ENCODE results near the gene PTGES3.
"Not testable (repeated sequence)": the region's sequence is repeated elsewhere in the genome, so short reads cannot be mapped to it uniquely, and the experiment has no call there.

PTGES3 gene

DNA sequence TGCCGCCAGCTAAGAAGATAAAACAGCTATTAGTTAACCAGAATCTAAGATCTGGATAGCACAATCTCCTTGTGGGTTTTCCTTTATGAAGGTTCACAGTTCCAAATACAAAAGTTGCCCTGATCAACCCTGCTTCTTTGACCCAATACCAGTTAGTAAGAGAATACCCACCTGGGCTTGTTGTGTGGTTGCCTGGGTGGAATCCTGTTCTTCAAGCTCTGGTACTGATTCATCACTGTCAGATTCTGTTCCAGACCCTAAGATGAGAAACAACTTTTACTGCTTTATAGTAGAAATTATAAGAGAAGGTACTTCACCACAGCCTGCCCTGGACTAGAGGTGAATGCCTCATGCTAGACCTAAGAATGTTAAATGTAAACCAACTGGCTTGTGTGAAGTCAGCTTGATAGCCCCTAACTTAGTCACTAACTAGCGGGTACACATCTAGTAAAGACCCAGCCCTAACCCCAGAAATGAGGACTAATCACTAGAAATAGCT lies 26.4 kb upstream of the PTGES3 start:
- Histone ChIP-seq H3F3A (ENCODE audit: low read depth) (peaks cover 4% of the 10 kb centered on the region), H3K9me3 (ENCODE audit: insufficient read depth, low read depth, low read length) (no peaks in the 10 kb centered on the region), H3K4me2 (ENCODE audit: low read depth, low read length, poor library complexity, severe bottlenecking) (no peak overlapping the region), H2AFZ (ENCODE audit: low read length) (no peak overlapping the region), H3K4me3 (ENCODE audit: low read length, poor library complexity, severe bottlenecking) (no peak overlapping the region), H3K79me2 (ENCODE audit: insufficient read depth, low read length) (peaks cover 51% of the 10 kb centered on the region), H3K4me1 (ENCODE audit: insufficient read depth, low read length, poor library complexity, severe bottlenecking) (peaks cover 16% of the 10 kb centered on the region), H3K36me3 (ENCODE audit: insufficient read depth, low read length) (peaks cover 64% of the 10 kb centered on the region), H3K9me2 (replicated peaks; ENCODE audit: low read depth, low read length) (no peaks in the 10 kb centered on the region), H3K27me3 (ENCODE audit: insufficient read depth, low read length, poor library complexity, severe bottlenecking) (no peaks in the 10 kb centered on the region), H4K20me1 (ENCODE audit: insufficient read depth, low read length, poor library complexity, severe bottlenecking) (peaks cover 61% of the 10 kb centered on the region), H3K9ac (ENCODE audit: low read depth, low read length, poor library complexity, severe bottlenecking) (no peak overlapping the region)
- TF ChIP-seq, protein P1, sequence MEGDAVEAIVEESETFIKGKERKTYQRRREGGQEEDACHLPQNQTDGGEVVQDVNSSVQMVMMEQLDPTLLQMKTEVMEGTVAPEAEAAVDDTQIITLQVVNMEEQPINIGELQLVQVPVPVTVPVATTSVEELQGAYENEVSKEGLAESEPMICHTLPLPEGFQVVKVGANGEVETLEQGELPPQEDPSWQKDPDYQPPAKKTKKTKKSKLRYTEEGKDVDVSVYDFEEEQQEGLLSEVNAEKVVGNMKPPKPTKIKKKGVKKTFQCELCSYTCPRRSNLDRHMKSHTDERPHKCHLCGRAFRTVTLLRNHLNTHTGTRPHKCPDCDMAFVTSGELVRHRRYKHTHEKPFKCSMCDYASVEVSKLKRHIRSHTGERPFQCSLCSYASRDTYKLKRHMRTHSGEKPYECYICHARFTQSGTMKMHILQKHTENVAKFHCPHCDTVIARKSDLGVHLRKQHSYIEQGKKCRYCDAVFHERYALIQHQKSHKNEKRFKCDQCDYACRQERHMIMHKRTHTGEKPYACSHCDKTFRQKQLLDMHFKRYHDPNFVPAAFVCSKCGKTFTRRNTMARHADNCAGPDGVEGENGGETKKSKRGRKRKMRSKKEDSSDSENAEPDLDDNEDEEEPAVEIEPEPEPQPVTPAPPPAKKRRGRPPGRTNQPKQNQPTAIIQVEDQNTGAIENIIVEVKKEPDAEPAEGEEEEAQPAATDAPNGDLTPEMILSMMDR (conservative IDR thresholded peaks at IDR 0.05; ENCODE audit: low read length), result no peak
- TF ChIP-seq EZH2phosphoT487 (IDR thresholded peaks at IDR 0.05; ENCODE audit: borderline replicate concordance), result no peak

DNA sequence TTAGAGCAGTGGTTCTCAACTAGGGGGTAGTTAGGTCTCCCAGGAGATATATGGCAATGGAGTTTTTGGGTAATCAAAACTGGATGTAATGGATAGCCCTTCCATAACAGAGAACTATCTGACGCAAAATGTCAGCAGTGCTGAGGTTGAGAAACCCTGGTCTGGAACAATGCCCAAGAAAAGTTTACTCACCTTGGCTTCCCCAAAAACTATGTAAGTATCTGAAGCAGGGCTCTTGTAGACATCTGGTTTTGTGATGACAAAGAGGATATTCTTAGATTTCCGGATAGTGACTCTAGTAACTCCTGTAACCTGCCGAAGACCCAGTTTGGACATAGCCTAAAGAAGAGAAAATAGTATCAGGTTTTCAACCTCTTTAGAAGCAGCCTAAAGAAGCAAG lies 25.3 kb upstream of the PTGES3 start:
- peaks cover 40% of the 10 kb centered on the region for H3K79me2 ChIP-seq (ENCODE audit: insufficient read depth, low read length)

DNA sequence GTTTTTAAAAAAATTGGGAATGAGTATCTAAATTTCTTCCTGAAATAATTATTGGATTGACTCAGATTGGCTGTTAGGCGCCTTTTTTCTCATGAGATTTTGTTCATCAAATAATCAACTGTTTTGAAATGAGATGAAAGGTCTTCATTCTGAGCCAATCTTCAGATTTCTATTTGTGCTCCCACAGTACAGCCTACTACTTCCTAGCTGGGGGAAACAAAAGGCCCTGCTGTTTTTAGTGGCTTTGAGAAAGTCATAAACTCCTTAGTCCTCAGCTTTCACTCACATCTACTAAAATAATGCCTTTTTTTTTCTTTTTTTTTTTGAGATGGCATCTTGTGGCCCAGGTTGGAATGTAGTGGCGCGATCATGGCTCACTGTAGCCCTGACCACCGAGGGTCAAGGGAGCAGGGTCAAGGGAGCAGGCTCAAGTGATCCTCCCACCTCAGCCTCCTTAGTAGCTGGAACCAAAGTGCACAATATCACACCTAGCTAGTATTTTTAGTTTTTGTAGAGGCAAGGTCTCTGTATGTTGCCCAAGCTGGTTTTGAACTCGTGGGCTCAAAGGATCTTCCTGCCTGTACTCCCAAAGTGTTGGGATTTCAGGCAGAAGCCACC lies 21.8 kb upstream of the PTGES3 start:
- no peak overlapping the region for H3K4me3 ChIP-seq (ENCODE audit: low read length, poor library complexity, severe bottlenecking)
- peaks cover 8% of the 10 kb centered on the region; the same call in 1 of the 2 replicates for H3K79me2 ChIP-seq (ENCODE audit: insufficient read depth, low read length)
- H3F3A ChIP-seq (ENCODE audit: low read depth), result peaks cover 4% of the 10 kb centered on the region
- peaks cover 17% of the 10 kb centered on the region for H4K20me1 ChIP-seq (ENCODE audit: insufficient read depth, low read length, poor library complexity, severe bottlenecking)
- no peak for TF ChIP-seq EZH2phosphoT487 (IDR thresholded peaks at IDR 0.05; ENCODE audit: borderline replicate concordance)
- TF ChIP-seq, protein P1 (conservative IDR thresholded peaks at IDR 0.05; ENCODE audit: low read length), result no peak
- H3K36me3 ChIP-seq (ENCODE audit: insufficient read depth, low read length), result peaks cover 38% of the 10 kb centered on the region
- no peaks in the 10 kb centered on the region for H3K9me3 ChIP-seq (ENCODE audit: insufficient read depth, low read depth, low read length)
- H3K9me2 ChIP-seq (replicated peaks; ENCODE audit: low read depth, low read length), result no peaks in the 10 kb centered on the region
- H3K27me3 ChIP-seq (ENCODE audit: insufficient read depth, low read length, poor library complexity, severe bottlenecking), result no peaks in the 10 kb centered on the region
- no peak overlapping the region for H2AFZ ChIP-seq (ENCODE audit: low read length)
- H3K4me1 ChIP-seq (ENCODE audit: insufficient read depth, low read length, poor library complexity, severe bottlenecking), result no peaks in the 10 kb centered on the region
- no peak overlapping the region for H3K9ac ChIP-seq (ENCODE audit: low read depth, low read length, poor library complexity, severe bottlenecking)
- H3K4me2 ChIP-seq (ENCODE audit: low read depth, low read length, poor library complexity, severe bottlenecking), result no peak overlapping the region

More for the DNA sequence above, 25.3 kb upstream of the PTGES3 start:
- Histone ChIP-seq H3K4me3 (ENCODE audit: low read length, poor library complexity, severe bottlenecking) (no peak overlapping the region), H3K36me3 (ENCODE audit: insufficient read depth, low read length) (peaks cover 58% of the 10 kb centered on the region), H3F3A (ENCODE audit: low read depth) (peaks cover 4% of the 10 kb centered on the region), H3K9me3 (ENCODE audit: insufficient read depth, low read depth, low read length) (no peaks in the 10 kb centered on the region), H2AFZ (ENCODE audit: low read length) (no peak overlapping the region), H4K20me1 (ENCODE audit: insufficient read depth, low read length, poor library complexity, severe bottlenecking) (peaks cover 49% of the 10 kb centered on the region), H3K4me1 (ENCODE audit: insufficient read depth, low read length, poor library complexity, severe bottlenecking) (peaks cover 7% of the 10 kb centered on the region), H3K4me2 (ENCODE audit: low read depth, low read length, poor library complexity, severe bottlenecking) (no peak overlapping the region), H3K27me3 (ENCODE audit: insufficient read depth, low read length, poor library complexity, severe bottlenecking) (no peaks in the 10 kb centered on the region), H3K9ac (ENCODE audit: low read depth, low read length, poor library complexity, severe bottlenecking) (no peak overlapping the region), H3K9me2 (replicated peaks; ENCODE audit: low read depth, low read length) (no peaks in the 10 kb centered on the region)
- TF ChIP-seq, protein P1 (conservative IDR thresholded peaks at IDR 0.05; ENCODE audit: low read length), result no peak
- TF ChIP-seq EZH2phosphoT487 (IDR thresholded peaks at IDR 0.05; ENCODE audit: borderline replicate concordance), result no peak

DNA sequence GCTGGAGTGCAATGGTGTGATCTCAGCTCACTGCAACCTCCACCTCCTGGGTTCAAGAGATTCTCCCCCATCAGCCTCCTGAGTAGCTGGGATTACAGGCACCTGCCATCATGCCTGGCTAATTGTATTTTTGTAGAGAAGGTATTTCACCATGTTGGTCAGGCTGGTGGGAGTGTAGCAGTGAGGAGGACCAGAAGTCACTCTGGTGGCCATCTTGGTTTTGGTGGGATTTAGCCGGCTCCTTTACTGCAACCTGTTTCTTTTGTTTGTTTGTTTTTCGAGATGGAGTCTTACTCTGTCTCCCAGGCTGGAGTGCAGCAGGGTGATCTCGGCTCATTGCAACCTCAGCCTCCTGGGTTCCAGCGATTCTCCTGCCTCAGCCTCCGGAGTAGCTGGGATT lies 16.4 kb upstream of the PTGES3 start:
- not testable (repeated sequence) for H3K27me3 ChIP-seq (ENCODE audit: insufficient read depth, low read length, poor library complexity, severe bottlenecking); H3K4me3 ChIP-seq (ENCODE audit: low read length, poor library complexity, severe bottlenecking); H3K9ac ChIP-seq (ENCODE audit: low read depth, low read length, poor library complexity, severe bottlenecking); H2AFZ ChIP-seq (ENCODE audit: low read length); H3K9me3 ChIP-seq (ENCODE audit: insufficient read depth, low read depth, low read length); H4K20me1 ChIP-seq (ENCODE audit: insufficient read depth, low read length, poor library complexity, severe bottlenecking); H3F3A ChIP-seq (ENCODE audit: low read depth); H3K4me1 ChIP-seq (ENCODE audit: insufficient read depth, low read length, poor library complexity, severe bottlenecking); H3K79me2 ChIP-seq (ENCODE audit: insufficient read depth, low read length); H3K36me3 ChIP-seq (ENCODE audit: insufficient read depth, low read length); H3K9me2 ChIP-seq (replicated peaks; ENCODE audit: low read depth, low read length); H3K4me2 ChIP-seq (ENCODE audit: low read depth, low read length, poor library complexity, severe bottlenecking)
